ENCODE measurements around the gene OOSP3.
"Not testable (repeated sequence)": the region's sequence is repeated elsewhere in the genome, so short reads cannot be mapped to it uniquely, and the experiment has no call there.

Gene OOSP3

GRCh38 chr11:59847626-59848025, 31.0 kb upstream of the OOSP3 start:
- no peaks in the 10 kb centered on the region for H3K36me3 ChIP-seq (ENCODE audit: insufficient read depth)
- no peak overlapping the region for H3K4me3 ChIP-seq (IDR thresholded peaks at IDR 0.05; ENCODE audit: insufficient read depth, low read depth, low read length)
- no peaks in the 10 kb centered on the region for H3K4me1 ChIP-seq (ENCODE audit: low read depth, poor library complexity, severe bottlenecking)
- no peaks in the 10 kb centered on the region for H4K20me1 ChIP-seq (ENCODE audit: insufficient read depth)
- TF ChIP-seq CTCF (conservative IDR thresholded peaks at IDR 0.05; ENCODE audit: low read depth, low read length) = no peak
- H3K79me2 ChIP-seq (ENCODE audit: insufficient read depth, low read depth) = no peaks in the 10 kb centered on the region
- H3K27ac ChIP-seq = no peak overlapping the region
- H2AFZ ChIP-seq (ENCODE audit: low read depth) = no peak overlapping the region
- no peak overlapping the region for H3K9ac ChIP-seq
- H3K4me2 ChIP-seq = no peak overlapping the region
- H3K27me3 ChIP-seq (ENCODE audit: insufficient read depth, low read depth) = no peaks in the 10 kb centered on the region

GRCh38 chr11:59848439-59848838, 30.1 kb upstream of the OOSP3 start:
- not testable (repeated sequence) for H3K4me3 ChIP-seq (IDR thresholded peaks at IDR 0.05; ENCODE audit: insufficient read depth, low read depth, low read length); H3K4me1 ChIP-seq (ENCODE audit: low read depth, poor library complexity, severe bottlenecking); H3K27ac ChIP-seq; H4K20me1 ChIP-seq (ENCODE audit: insufficient read depth); H3K9ac ChIP-seq; H3K27me3 ChIP-seq (ENCODE audit: insufficient read depth, low read depth); H2AFZ ChIP-seq (ENCODE audit: low read depth); H3K79me2 ChIP-seq (ENCODE audit: insufficient read depth, low read depth); H3K36me3 ChIP-seq (ENCODE audit: insufficient read depth); H3K4me2 ChIP-seq

GRCh38 chr11:59849129-59849528, 29.5 kb upstream of the OOSP3 start:
- Histone ChIP-seq H3K4me2 (no peak overlapping the region), H3K9ac (no peak overlapping the region), H4K20me1 (ENCODE audit: insufficient read depth) (no peaks in the 10 kb centered on the region), H3K79me2 (ENCODE audit: insufficient read depth, low read depth) (no peaks in the 10 kb centered on the region), H3K4me1 (ENCODE audit: low read depth, poor library complexity, severe bottlenecking) (no peaks in the 10 kb centered on the region), H3K36me3 (ENCODE audit: insufficient read depth) (no peaks in the 10 kb centered on the region), H3K27me3 (ENCODE audit: insufficient read depth, low read depth) (no peaks in the 10 kb centered on the region), H2AFZ (ENCODE audit: low read depth) (no peak overlapping the region), H3K27ac (no peak overlapping the region), H3K4me3 (IDR thresholded peaks at IDR 0.05; ENCODE audit: insufficient read depth, low read depth, low read length) (no peak overlapping the region)
- no peak for TF ChIP-seq CTCF (conservative IDR thresholded peaks at IDR 0.05; ENCODE audit: low read depth, low read length)

- H3K4me3 ChIP-seq (IDR thresholded peaks at IDR 0.05; ENCODE audit: insufficient read depth, low read depth, low read length); H3K36me3 ChIP-seq (ENCODE audit: insufficient read depth); H4K20me1 ChIP-seq (ENCODE audit: insufficient read depth); H3K79me2 ChIP-seq (ENCODE audit: insufficient read depth, low read depth); H2AFZ ChIP-seq (ENCODE audit: low read depth); H3K4me2 ChIP-seq; H3K27ac ChIP-seq; H3K9ac ChIP-seq; H3K4me1 ChIP-seq (ENCODE audit: low read depth, poor library complexity, severe bottlenecking); H3K27me3 ChIP-seq (ENCODE audit: insufficient read depth, low read depth): not testable (repeated sequence)
These were observed 29.0 kb upstream of the OOSP3 start for GRCh38 chr11:59849551-59849950.

GRCh38 chr11:59851416-59851815, 27.2 kb upstream of the OOSP3 start:
- H4K20me1 ChIP-seq (ENCODE audit: insufficient read depth); H3K4me3 ChIP-seq (IDR thresholded peaks at IDR 0.05; ENCODE audit: insufficient read depth, low read depth, low read length); H3K27me3 ChIP-seq (ENCODE audit: insufficient read depth, low read depth): not testable (repeated sequence)

GRCh38 chr11:59854871-59855270, 23.7 kb upstream of the OOSP3 start:
- H3K27ac ChIP-seq = no peak overlapping the region
- no peaks in the 10 kb centered on the region for H3K36me3 ChIP-seq (ENCODE audit: insufficient read depth)
- H2AFZ ChIP-seq (ENCODE audit: low read depth) = no peak overlapping the region
- H4K20me1 ChIP-seq (ENCODE audit: insufficient read depth) = no peaks in the 10 kb centered on the region
- no peaks in the 10 kb centered on the region for H3K79me2 ChIP-seq (ENCODE audit: insufficient read depth, low read depth)
- TF ChIP-seq CTCF (conservative IDR thresholded peaks at IDR 0.05; ENCODE audit: low read depth, low read length) = no peak
- no peaks in the 10 kb centered on the region for H3K4me1 ChIP-seq (ENCODE audit: low read depth, poor library complexity, severe bottlenecking)
- no peak overlapping the region for H3K4me3 ChIP-seq (IDR thresholded peaks at IDR 0.05; ENCODE audit: insufficient read depth, low read depth, low read length)
- no peak overlapping the region for H3K4me2 ChIP-seq
- no peak overlapping the region for H3K9ac ChIP-seq
- H3K27me3 ChIP-seq (ENCODE audit: insufficient read depth, low read depth) = no peaks in the 10 kb centered on the region

More at GRCh38 chr11:59851416-59851815, 27.2 kb upstream of the OOSP3 start:
- H3K36me3 ChIP-seq (ENCODE audit: insufficient read depth); H3K79me2 ChIP-seq (ENCODE audit: insufficient read depth, low read depth); H3K9ac ChIP-seq; H3K4me1 ChIP-seq (ENCODE audit: low read depth, poor library complexity, severe bottlenecking); H3K4me2 ChIP-seq; H2AFZ ChIP-seq (ENCODE audit: low read depth); H3K27ac ChIP-seq: not testable (repeated sequence)

Measured in KMS-11 (cell line).